PFSK-1 (cell line): Measurements from ENCODE around the gene UNC5C.

Experiments
- FOXP2 ChIP-seq: optimal IDR thresholded peaks from 2 replicates; pipeline ENCODE3; 2011; ENCODE audit warnings: borderline replicate concordance, control low read depth, inconsistent platforms; ENCODE audit not compliant: insufficient read depth; ENCODE audit errors: extremely low read length, extremely low read depth
- POLR2AphosphoS5 ChIP-seq: IDR thresholded peaks from 2 replicates; pipeline ENCODE4 v1.6.1; 2012; ENCODE audit warnings: low read depth, mild to moderate bottlenecking, control low read depth, low read length, moderate library complexity
- SIN3A ChIP-seq: IDR thresholded peaks from 2 replicates; pipeline ENCODE4 v1.6.1; 2012; ENCODE audit warnings: mild to moderate bottlenecking, low read length, moderate library complexity, borderline replicate concordance; ENCODE audit not compliant: insufficient read depth
- TAF1 ChIP-seq: IDR thresholded peaks from 2 replicates; pipeline ENCODE4 v1.6.1; 2012; ENCODE audit warnings: low read length, control low read depth, borderline replicate concordance; ENCODE audit not compliant: insufficient read depth
- TF ChIP-seq, protein P1 (sequence below), 2 experiments: IDR thresholded peaks; 2 replicates each; pipeline versions ENCODE4 v1.6.1 to v1.8.0; 2011 to 2012; ENCODE audit warnings: low read depth in 2 of 2, low read length in 2 of 2, control low read depth in 1 of 2, inconsistent platforms in 1 of 2, mild to moderate bottlenecking in 1 of 2, moderate library complexity in 1 of 2; ENCODE audit not compliant: insufficient read depth in 1 of 2

Gene UNC5C

GRCh38 chr4:95212692-95213091 lies 336.1 kb downstream of the UNC5C start:
- TF ChIP-seq POLR2AphosphoS5 (no peak), SIN3A (no peak), FOXP2 (no peak), TAF1 (no peak)
- TF ChIP-seq, protein P1, sequence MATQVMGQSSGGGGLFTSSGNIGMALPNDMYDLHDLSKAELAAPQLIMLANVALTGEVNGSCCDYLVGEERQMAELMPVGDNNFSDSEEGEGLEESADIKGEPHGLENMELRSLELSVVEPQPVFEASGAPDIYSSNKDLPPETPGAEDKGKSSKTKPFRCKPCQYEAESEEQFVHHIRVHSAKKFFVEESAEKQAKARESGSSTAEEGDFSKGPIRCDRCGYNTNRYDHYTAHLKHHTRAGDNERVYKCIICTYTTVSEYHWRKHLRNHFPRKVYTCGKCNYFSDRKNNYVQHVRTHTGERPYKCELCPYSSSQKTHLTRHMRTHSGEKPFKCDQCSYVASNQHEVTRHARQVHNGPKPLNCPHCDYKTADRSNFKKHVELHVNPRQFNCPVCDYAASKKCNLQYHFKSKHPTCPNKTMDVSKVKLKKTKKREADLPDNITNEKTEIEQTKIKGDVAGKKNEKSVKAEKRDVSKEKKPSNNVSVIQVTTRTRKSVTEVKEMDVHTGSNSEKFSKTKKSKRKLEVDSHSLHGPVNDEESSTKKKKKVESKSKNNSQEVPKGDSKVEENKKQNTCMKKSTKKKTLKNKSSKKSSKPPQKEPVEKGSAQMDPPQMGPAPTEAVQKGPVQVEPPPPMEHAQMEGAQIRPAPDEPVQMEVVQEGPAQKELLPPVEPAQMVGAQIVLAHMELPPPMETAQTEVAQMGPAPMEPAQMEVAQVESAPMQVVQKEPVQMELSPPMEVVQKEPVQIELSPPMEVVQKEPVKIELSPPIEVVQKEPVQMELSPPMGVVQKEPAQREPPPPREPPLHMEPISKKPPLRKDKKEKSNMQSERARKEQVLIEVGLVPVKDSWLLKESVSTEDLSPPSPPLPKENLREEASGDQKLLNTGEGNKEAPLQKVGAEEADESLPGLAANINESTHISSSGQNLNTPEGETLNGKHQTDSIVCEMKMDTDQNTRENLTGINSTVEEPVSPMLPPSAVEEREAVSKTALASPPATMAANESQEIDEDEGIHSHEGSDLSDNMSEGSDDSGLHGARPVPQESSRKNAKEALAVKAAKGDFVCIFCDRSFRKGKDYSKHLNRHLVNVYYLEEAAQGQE (IDR thresholded peaks at IDR 0.05; ENCODE audit: insufficient read depth in 1 of 2, low read depth in 2 of 2, low read length in 2 of 2) = no peak

DNA sequence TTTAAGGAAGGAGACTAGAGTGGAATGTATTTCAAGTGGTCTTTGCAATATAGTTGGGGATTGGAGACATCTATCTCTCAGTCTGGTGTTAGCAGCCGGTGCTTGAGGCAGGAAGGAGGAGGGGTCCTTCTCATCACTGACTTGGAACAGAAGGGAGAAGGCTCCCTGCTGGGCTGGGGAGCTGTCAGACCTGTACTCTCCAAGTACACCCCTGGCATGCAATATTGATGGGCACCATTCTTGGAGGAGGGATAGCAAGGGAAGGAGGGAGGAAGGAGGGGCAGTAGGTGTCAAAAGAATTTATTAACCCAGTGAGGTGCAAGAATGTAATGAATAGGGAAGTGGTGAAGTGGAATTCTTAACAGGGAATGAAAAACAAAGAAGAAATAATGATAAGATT lies 338.8 kb downstream of the UNC5C start:
- TF ChIP-seq, protein P1 (IDR thresholded peaks at IDR 0.05; ENCODE audit: insufficient read depth in 1 of 2, low read depth in 2 of 2, low read length in 2 of 2) = no peak
- no peak for TF ChIP-seq TAF1
- no peak for TF ChIP-seq POLR2AphosphoS5
- TF ChIP-seq FOXP2 = no peak
- TF ChIP-seq SIN3A = no peak

DNA sequence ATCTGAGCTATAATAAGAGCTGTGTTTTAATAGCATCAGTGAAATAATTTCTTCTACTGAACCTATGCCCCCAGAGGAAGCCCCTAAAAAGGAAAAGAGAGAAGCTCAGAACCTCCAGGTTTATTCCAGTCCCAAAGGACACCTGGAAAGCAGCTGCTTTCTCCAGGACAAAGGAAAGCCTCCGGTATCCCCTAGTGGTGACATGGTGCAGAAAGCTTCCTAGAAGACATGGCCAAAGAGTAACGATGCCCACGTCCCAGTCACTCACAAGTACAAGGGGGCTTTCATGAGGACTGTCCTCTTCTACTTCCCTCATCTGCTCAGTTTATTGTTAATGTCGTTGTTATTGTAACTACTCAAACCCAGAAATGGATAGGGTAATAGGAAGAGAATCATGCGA lies 343.9 kb downstream of the UNC5C start:
- TF ChIP-seq, protein P1 (IDR thresholded peaks at IDR 0.05; ENCODE audit: insufficient read depth in 1 of 2, low read depth in 2 of 2, low read length in 2 of 2) = no peak
- TF ChIP-seq FOXP2 = no peak
- no peak for TF ChIP-seq TAF1
- TF ChIP-seq SIN3A = no peak
- no peak for TF ChIP-seq POLR2AphosphoS5

- TF ChIP-seq, protein P1 (IDR thresholded peaks at IDR 0.05; ENCODE audit: insufficient read depth in 1 of 2, low read depth in 2 of 2, low read length in 2 of 2) = no peak
- no peak for TF ChIP-seq TAF1
- no peak for TF ChIP-seq FOXP2
- TF ChIP-seq SIN3A = no peak
- no peak for TF ChIP-seq POLR2AphosphoS5
Measured at GRCh38 chr4:95204267-95204844, 344.4 kb downstream of the UNC5C start.

GRCh38 chr4:95198961-95199360 lies 349.8 kb downstream of the UNC5C start:
- TF ChIP-seq POLR2AphosphoS5 = no peak
- no peak for TF ChIP-seq SIN3A
- TF ChIP-seq FOXP2 = no peak
- no peak for TF ChIP-seq TAF1
- TF ChIP-seq, protein P1 (IDR thresholded peaks at IDR 0.05; ENCODE audit: insufficient read depth in 1 of 2, low read depth in 2 of 2, low read length in 2 of 2) = no peak
